Renal pelvis (tissue), 4 donors: ENCODE results near the gene CACNA1C. TPM values are rescaled to one million over a fixed set of nuclear protein-coding genes. Genes with fewer than 3 reads are reported as not detected.
"Not testable (repeated sequence)": the region's sequence is repeated elsewhere in the genome, so short reads cannot be mapped to it uniquely, and the experiment has no call there.

Experiments
- DNase-seq: peaks from one replicate; pipeline ENCODE4 v3.0.0-alpha.2; 2013
- polyA plus RNA-seq, 3 donors: library from polyadenylated mRNA; unstranded; fragments of 120-200 nt; gene quantifications; one replicate each; pipeline ENCODE4 v1.2.1, GENCODE V29; 2013; ENCODE audit not compliant: insufficient read length in 3 of 3

Gene CACNA1C
- polyA plus RNA-seq, 3 donors: 7.1 to 12.2 (median 10.0) TPM

DNA sequence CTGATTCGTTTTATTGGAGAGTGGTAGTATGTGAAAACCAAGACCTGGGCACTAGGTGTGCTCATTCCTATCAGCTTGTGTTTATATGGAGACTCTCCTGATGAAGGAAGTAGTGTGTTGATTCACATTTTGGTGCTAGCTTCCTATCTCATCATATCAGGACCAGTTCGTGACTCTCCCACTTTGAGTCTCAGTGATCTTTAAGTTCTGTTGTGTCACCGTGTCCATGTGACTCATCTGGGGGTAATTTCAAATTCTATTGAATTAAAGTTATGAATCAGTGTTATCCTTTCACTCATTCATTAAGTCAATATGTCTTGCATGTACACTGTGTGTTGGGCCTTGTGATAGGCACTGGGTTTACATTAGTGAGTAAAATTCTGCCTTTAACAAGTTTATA is 180.2 kb downstream of the CACNA1C start:
- DNase-seq: no peak

DNA sequence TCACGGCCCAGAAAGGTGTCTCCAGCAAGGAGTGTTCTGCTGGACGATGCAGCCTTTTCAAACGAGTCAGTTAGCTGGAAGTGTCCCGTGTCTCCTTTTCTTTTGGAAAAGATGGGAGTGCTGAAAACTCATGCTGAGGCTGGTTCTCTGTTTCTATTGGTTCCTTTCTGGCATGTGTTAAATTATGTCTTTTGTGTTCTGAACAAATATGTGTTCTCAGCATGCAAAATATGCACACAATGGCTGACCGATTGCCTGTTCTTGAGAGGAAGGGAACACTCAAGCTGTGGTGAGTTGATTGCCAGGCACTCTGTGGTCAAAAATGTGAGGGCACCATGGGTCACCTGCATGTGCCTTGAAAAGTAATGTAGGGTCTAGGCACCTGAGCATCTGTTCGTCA is 181.3 kb downstream of the CACNA1C start:
- DNase-seq: no peak

DNA sequence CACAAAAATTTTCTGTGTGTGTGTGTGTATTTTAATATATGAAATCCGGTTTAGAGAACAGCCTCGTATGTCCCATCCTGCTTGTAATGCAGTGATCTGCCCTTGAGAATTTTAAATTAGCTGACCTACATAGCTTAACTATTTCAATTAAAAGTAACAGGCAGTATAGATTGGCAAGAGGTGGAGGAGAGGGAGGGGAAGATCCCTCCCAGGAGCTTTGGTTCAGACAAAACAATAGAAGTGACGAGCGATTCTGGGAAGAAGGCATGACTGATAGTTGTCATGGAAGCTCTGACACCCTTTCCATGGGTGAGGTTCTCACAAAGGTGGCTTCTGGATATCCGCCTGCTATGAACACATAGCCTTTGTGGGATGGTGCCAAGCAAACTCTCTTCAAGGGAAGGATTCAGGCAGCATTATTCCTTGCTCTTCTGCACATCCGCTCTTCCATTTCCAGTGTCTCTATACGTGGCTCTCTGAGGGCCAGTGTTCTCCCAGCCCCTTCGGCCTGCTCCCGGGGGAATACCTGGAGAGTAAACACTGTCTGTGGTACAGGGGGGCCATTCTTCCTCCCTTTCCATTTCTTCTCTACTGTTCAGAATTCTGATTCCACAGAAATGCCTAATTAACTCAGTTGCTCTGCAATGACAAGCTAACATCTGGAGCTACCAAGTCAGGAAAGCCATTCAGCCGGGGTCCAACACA is 182.0 kb downstream of the CACNA1C start:
- no peak for DNase-seq

DNA sequence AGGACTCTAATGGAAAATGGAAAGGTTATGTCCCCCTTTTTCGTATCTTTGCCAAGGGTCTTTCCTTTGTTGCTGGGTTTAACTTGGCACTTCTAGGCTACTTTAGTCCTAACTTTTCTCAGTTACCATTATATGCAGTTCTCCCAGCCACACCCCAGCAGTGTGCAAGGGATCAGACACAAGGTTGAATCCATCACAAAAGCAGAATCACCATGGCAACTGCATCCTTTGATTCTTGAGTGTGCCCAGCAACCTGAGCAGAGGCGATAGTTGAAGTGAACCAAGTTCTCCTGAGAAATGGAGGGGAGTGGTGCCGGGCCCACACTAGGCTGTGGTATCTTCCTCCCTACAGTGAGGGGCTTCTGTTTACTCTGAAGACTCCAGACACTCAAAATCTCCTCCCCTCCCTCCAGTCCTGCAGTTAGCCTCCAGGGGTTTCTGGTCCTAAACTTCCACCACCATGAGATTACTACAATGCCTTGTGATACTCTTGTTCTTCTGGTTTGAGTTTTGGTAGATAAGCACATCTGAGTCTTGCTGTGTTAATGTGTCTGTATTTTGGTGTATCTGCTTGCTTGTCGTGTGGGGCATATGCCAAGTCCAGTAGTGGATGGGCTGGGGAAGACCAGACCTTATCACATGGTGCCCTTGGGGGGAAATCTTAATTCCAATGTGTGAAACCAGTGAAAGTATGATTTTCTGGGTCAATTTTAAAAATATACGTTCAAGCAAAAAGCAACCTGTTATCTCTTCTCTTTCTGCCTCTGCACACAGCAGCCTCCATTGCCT is 183.9 kb downstream of the CACNA1C start:
- DNase-seq: no peak

DNA sequence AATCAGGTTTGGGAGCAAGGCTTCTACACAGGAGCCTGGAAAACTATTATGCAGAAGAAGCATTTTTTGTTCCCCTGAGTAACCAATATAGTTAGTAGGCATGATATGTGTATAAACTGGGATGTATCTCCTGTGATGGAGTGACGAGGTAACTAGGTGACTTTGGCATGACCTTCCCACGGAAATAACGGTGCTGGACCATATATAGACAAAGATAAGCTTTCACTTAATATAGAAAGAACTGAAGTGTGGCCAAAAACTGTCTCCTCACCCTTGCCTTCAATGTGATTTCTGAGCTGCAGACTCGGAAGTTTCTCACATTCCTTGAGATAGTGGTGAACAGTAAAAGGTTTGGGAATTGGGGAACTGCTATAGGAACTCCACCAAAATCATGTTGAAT is 185.3 kb downstream of the CACNA1C start:
- no peak for DNase-seq

DNA sequence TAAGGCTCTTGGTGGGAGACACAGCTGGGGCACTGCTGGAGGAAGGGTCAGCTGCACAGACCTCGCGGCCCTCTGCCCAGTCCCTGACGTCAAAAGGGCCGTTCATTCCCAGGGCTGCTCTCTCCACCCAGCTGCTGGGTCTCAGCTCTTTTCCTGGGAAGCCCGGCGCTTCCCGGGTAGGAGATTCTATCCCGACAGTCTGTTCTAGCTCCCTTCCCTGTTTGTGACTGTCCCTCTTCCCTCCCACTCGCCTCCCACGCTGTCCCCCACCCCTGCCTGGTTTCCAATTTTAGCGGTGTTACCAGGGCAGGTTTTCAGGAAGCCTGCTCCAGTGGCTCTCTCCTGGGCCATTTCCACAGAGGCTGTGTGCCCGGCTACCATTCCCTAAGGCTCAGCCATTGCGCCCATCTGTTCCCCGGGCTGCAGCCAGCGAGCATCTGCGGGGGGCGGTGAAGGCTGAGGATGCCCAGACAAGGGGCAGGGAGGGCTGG is 186.6 kb downstream of the CACNA1C start:
- no peak for DNase-seq

DNA sequence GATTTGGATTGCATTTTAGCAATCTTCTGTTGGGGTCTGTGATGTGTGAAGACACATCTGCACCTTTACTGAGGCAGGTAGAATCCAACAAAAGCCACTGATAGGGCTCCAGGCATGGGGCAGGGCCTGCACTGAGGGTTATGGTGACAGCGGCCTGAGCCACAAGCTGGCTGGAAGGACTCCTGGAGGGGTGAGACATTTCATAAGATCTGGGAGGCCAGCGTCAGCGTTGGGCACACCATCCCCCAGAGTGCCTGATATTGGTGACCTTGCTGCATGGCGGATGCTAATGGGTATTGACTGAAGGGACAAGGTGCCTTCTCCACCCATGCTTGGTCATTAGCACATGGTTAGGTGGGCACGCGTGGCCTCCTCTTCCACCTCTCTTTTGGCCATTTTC is 187.6 kb downstream of the CACNA1C start:
- no peak for DNase-seq

DNA sequence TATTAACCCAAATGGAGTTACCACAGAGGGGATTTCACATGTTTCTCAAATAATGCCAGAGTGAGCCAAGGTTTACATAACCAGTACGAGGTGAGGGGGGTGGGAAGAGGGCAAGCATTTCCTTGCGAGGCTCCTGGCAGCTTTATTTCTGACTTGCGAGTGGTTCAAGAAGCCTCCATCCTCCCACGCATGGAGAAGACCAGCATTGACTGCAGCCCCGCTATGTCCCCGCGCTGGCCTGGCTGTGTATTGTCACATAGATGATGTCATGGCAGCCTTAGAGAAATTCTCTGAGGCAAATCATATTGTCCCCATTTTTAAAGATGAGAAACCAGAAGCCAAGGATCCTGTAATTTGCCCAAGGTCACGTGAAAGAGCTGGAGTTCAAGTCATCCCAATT is 188.2 kb downstream of the CACNA1C start:
- DNase-seq: no peak

DNA sequence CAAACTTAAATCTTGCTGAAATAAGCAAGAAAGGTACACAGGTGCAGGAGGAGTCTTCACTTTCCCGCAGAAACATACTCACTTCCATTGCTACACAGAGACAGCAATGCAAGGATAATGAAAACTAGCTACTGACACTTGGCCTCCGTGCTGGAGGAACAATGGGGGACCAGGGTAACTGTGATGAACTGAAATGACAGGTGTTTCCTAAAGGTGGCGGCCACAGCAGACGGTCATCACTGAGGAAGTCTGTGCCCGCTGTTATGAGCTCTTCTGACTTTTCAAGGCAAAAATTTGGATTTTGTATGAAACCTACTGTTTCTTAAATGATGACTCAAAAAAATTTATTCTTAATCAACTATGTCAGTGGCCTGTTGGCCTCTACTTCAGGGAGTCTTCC is 189.4 kb downstream of the CACNA1C start:
- DNase-seq: no peak

DNA sequence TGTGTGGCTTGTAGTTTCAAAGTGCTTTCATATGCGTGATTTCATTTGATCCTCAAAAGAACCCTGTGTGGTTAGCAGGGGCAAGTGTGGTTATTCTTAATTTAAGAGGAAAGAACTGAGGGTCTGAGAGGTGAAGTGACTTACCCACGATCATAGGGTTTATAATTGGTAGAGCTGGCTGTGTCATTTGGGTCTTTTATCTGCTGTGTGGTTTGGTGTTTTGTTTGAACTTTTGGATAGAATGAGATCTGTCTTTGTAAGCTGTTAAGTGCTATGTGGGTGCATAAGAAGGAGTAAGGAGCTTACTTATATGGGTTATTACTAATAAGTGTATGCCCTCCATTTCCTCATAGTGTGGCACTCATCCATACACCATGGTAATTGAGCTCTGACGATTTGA is 190.0 kb downstream of the CACNA1C start:
- no peak for DNase-seq

DNA sequence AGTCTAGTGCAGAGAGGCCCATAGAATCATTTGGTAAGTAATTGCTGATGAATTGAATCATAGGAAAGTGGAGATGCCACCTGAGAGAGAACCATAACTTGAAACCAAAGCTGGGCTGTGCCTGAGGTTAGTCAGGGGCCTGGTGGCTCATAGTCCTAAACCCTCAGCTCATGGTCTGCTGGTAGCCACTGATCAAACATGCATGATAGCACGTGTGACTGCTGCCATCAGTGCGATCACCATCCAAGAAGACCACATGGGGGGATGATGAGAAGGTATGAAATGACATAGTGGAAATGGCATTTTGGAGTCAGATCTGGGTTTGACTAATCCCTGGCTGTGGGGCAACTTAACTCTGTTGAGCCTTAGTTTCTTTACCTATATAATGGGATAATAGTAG is 190.5 kb downstream of the CACNA1C start:
- DNase-seq: no peak

DNA sequence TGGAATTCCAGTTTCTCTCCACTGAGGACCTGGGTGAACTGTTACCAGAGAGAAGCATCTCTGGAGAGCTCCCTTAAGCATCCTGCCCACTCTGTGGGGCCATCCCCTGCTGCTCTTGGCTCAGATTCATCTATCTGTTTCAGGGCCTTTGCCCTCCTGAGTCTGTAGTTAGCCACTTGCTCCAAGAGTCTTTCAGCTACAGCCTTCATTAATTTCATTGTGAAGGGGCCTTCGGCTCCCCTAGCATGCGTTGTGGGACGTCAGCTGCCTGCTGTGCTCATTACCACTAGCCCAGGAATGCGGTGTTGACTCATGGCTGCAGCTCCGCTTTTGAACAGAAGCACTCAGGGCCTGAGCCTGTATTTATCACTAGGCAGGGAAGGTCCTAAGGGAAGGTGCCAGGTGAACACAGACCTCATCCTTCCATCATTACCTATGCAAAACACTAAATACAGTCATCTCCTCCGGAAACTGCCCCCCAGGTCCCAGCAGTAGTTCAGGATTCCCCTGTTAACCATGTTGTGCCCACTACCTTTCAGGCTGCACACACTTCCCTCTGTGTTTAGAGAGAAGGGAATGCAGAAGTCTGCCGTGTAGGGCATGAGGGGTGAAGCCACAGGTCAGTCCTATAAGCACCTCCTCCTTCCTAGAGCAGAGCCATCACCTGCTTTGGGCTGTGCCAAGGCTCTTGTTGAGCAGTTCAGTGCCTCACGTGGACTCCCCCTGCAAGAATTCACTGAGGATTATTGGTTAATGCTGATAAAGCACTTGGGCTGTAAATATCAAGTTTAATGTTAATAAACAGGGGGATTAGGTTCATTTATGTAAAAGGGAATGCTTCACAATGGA is 191.4 kb downstream of the CACNA1C start:
- DNase-seq: no peak

DNA sequence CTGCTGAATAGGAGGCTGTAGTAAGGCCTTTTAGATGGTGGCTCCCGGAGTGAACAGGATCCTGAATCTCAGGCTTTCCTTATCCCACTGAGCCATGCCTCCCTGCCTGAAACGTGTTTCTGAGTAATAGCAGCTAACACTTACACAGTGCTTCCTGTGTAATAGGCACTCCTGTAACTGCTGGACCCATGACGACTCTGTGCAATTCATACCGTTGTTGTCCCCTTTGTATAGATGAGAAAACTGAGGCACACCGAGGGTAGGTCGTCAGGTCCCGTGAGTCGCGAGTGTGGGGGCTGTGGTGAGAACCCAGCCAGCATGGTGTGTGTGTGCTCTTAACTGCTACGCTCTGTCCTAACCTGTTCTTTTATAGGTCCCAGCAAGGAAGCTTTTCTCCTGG is 193.6 kb downstream of the CACNA1C start:
- DNase-seq: no peak

DNA sequence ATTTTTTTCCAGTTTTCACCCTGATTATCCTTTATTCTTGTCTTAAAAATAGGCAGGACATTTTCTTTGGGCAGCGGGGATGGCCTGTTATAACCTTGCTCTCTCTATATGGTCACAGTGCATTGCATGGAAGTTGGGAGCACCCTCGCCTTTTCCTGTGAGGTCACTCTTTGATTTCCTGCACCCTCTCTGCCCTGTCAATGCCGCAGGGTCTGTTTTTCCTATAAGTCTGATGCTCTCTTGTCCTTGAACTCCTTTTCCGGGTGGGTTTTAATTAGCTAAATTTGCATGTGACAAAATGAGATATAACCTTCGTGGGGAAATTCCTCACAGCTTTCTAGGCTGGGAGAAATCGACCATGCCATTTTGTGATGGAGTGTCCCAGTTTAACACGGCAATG is 194.3 kb downstream of the CACNA1C start:
- no peak for DNase-seq

DNA sequence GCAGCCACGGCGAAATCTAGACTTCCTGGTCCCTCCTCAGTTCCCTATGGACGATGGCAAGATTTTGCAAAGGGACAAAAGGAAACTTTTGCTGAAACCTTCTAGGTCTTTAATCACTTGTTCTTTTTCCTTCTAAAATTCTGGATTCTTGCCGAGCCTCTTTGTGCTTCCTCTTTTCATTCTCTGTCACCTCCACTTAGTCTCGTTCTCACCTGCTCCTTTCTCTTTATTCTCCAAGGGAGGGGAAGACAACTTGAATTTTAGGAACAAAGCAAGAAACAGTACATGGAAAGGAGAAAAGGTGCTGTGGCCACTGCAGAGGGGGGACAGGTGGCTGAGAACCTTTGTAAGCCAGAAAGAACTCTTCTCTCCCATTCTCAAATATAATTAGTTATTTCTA is 194.8 kb downstream of the CACNA1C start:
- DNase-seq: no peak

DNA sequence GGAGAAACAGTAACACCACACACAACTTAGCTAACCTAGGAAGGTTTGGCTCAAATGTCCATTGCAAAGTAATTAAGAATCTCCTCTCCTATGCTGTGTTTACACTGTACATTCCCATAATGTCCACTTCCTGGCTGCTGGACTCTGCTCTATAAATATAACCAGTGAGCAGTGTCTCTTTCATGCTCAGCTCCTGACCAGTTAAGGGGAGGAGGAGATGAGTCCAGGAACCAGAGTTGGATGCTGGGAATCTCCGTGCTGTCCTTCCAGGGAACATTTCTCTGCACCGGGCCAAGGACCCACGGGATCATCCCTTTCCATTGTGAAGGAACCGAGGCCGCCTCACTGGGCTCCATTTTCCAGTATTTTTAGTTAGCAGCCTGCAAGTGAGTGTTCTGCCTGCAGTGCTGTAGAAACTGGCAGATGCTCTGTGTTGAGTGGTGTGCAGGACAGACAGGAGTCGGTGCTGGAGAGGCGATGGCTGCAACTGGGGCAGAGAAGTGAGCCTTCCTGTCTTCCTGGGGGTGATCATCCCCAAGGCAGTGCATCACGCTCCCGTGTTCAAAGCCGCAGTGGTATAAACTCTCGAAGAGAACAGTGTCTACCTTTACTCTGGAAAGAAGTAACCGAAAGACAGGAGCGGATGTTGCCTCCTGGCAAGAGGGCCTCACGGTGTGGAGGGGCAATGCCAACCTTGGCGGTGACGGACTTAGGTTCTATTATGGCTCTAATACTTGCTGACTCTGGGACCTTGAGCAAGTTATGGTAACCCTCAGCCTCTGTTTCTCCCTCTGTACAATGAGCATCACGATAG is 195.5 kb downstream of the CACNA1C start:
- no peak for DNase-seq

DNA sequence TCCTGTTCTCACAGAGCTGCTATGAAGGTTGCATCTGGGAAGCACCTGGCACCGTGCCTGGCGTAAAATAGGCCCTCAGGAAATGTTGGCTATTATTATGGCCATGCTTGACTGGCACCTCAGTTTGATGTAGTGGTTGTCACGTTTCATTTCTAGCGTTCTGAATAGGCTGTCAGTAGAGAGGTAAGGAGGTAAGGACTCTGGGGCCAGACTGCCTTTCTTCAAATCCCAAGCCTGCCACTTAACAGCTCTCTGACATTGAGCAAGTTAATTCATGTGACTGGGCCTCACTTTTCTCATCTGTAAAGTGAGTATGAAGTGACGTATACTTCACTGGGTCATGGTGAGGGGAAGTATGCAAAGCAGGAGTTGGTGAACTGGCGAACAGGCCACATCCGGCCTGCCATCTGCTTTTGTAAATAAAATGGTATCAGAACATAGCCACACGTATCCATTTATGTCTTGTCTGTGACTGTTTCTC is 196.2 kb downstream of the CACNA1C start:
- DNase-seq: no peak

DNA sequence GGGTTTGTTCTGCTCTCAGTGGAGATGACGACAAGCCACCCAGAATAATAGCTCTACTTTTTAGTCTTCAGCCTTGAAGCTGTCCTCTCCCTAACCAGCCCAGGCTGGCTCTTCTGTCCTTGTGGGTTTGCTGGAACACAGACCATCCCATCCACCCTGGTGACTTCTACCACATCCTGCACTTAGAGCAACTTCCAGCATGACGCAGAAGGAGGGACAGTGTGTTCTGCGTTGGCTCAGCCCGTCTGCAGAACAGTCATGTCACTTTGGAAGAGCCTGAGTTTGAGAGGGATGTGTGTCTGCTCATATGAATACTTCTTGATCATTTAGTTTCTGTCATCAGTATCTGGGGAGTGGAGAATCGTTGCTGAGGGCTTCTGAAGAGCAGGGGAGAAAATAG is 198.0 kb downstream of the CACNA1C start:
- no peak for DNase-seq

DNA sequence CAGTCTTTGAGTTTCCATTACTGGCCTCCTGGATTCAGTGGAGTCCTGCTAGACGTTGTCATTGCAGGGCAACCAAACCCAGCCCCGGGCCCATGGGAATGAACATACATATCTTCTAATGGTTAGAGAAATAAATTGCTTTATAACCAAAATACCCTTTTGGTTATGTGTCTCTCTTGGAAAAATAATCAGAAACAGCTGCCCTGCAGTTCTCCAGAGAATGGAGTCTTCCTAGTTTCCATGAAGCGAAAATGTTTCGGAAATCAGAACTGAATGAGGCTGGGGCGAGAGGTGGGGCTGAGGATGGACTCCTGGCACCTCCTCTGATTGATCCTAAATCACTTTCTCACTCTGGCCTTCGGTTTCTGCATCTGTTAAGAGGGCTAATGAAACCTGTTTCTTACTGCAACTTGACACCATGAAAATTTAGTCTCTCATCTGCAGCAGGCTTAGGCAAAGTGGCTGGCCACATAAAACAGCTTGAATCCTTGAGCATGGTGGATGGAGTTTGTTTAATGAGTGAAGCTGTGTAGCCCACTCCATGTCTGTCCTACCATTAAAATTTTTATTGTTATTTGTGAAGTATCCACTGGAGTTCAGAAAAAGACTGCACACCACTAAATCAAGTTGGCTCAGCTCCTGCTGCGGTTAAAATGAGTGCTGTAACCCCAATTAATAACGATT is 198.9 kb downstream of the CACNA1C start:
- DNase-seq: no peak

DNA sequence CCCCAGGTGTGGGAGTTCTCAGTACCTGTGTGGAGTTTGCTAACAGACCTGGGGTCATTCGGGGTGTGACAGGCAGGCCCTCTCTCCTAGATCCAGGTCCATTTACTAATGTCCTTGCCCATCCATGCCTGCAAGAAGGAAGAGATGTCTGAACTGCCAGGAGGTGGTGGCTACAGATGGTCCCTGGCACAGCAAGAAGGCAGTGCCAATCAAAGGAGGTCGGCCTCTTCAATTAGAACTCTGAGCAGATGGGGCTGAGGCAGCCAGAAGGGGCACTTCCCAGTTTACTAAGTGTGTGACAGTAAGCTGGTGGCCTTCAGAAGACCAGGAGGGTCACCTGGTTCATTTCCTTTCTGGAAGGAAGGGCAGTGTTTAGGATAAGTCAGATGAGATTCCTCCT is 202.5 kb downstream of the CACNA1C start:
- DNase-seq: no peak

DNA sequence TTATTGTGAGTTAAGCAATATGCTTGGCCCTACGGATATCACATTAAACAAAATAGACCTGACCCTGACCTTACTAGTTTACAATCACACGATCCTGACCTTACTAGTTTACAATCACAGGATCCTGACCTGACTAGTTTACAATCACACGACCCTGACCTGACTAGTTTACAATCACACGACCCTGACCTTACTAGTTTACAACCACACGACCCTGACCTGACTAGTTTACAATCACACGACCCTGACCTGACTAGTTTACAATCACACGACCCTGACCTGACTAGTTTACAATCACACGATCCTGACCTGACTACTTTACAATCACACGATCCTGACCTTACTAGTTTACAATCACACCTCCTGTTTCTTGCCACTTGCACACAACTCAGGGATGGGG is 202.9 kb downstream of the CACNA1C start:
- DNase-seq: not testable (repeated sequence)
